ENCODE measurements around the gene MUC15. TPM values are rescaled to one million over a fixed set of nuclear protein-coding genes. Genes with fewer than 3 reads are reported as not detected.

Gene MUC15
- total RNA-seq, 1 donor from 2014 or later, result 9.5 TPM

Other genes with a start within 250 kb of the MUC15 start
- gene ANO3, start 240.1 kb downstream of the MUC15 start, total RNA-seq, result 0.55 TPM
- 0.47 TPM for gene SLC5A12, start 149.8 kb upstream of the MUC15 start, total RNA-seq